ENCODE results near the gene CAP1.
A peak's percentile ranks its signal among the peaks of the same experiment; 100 is the strongest.
"Not testable (repeated sequence)": the region's sequence is repeated elsewhere in the genome, so short reads cannot be mapped to it uniquely, and the experiment has no call there.

The CAP1 gene

GRCh38 chr1:40079774-40080400 is 39.4 kb downstream of the CAP1 start:
- DNase-seq, result no peak
- CTCF ChIA-PET, result interaction anchor here (0.7 to 12.8 kb wide), 3 partner anchors 9 to 431 kb away, joined by 3 to 99 read pairs (median 5); no protein-coding TSS in a partner anchor
- peaks cover 31% of the 10 kb centered on the region for H3K36me3 Mint-ChIP-seq
- H3K27ac Mint-ChIP-seq, result peak overlapping the region; percentile 70
- no peak overlapping the region for H3K4me3 Mint-ChIP-seq
- no peaks in the 10 kb centered on the region for H3K27me3 Mint-ChIP-seq
- H3K4me1 Mint-ChIP-seq, result peaks cover 3% of the 10 kb centered on the region
- H3K9me3 Mint-ChIP-seq, result no peaks in the 10 kb centered on the region

GRCh38 chr1:40081871-40082270 is 41.3 kb downstream of the CAP1 start:
- H3K4me3 Mint-ChIP-seq, result no peak overlapping the region
- no peaks in the 10 kb centered on the region for H3K9me3 Mint-ChIP-seq
- no peaks in the 10 kb centered on the region for H3K27me3 Mint-ChIP-seq
- no peak for DNase-seq
- peaks cover 36% of the 10 kb centered on the region for H3K36me3 Mint-ChIP-seq
- CTCF ChIA-PET, result interaction anchor here (1.9 to 12.8 kb wide), 3 partner anchors 17 to 257 kb away, joined by 5 to 99 read pairs (median 8); no protein-coding TSS in a partner anchor
- H3K4me1 Mint-ChIP-seq, result peaks cover 3% of the 10 kb centered on the region
- H3K27ac Mint-ChIP-seq, result peak overlapping the region; percentile 40

GRCh38 chr1:40084750-40085149 is 44.2 kb downstream of the CAP1 start:
- H3K9me3 Mint-ChIP-seq, H3K27me3 Mint-ChIP-seq, H3K4me3 Mint-ChIP-seq, H3K4me1 Mint-ChIP-seq, H3K27ac Mint-ChIP-seq: not testable (repeated sequence)
- peaks cover 40% of the 10 kb centered on the region for H3K36me3 Mint-ChIP-seq
- peak; percentile 56 for DNase-seq
- CTCF ChIA-PET, result interaction anchor here (0.6 to 12.8 kb wide), 7 partner anchors 9 to 431 kb away, joined by 3 to 99 read pairs (median 3); no protein-coding TSS in a partner anchor

DNA sequence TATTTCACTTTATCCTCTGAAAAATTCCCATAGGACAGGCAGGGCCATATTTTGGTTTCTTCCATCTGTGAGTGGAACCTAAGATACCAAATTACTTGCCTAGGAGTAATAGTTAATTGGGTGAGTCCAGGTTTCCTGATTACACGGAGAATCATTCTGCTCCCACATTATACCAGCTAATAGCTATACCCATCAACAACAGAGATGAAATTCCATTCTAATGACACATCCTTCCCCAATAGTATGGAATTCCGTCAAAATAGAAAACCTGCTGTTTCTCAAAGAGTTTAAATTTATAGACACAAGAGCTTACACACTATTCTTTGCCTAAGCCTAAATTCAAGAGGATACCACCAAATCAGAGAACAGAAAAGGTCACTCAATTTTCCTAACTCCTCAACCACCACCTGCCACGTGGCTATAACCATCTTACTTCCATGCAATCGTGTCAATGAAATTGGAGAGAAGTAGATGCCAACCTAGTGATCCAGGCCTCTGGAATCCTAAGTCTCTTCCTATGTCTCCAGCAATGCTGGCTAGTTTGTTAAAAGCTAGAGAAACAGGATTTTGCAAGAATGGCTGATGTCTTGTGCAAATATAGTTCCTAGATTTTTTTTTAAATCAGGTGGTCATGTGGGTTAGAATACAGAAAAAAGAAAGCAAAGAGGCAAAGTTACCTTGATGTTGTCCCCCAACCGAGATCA is 50.3 kb downstream of the CAP1 start:
- Mint-ChIP-seq H3K4me1 (peaks cover 21% of the 10 kb centered on the region), H3K27me3 (no peaks in the 10 kb centered on the region), H3K36me3 (peaks cover 52% of the 10 kb centered on the region), H3K4me3 (no peak overlapping the region), H3K27ac (no peak overlapping the region), H3K9me3 (no peaks in the 10 kb centered on the region)
- no peak for DNase-seq
- CTCF ChIA-PET, result interaction anchor here (1.1 kb wide), 1 partner anchor 248 kb away, joined by 3 read pairs; no protein-coding TSS in a partner anchor

DNA sequence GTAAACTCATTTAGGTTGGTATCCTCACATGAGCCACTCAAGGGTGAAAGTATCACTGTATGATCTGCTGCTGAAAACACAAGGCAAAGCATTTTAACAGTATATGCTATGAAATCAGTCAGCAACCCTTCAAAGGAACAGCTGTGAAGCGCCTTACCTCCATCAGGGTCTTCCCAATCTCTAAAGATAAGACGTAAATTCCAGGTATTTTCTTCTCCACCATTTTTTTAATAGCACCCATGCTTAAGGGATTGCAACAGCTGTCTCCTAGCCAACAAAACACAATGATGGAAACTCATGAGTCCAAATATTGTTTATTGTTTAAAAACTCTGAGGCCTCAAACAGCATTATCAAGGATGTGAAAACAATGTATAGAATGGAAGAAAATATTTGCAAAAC is 51.7 kb downstream of the CAP1 start:
- Mint-ChIP-seq H3K36me3 (peaks cover 43% of the 10 kb centered on the region), H3K4me3 (no peak overlapping the region), H3K9me3 (no peaks in the 10 kb centered on the region), H3K27me3 (no peaks in the 10 kb centered on the region), H3K27ac (no peak overlapping the region), H3K4me1 (peaks cover 32% of the 10 kb centered on the region)
- CTCF ChIA-PET, result interaction anchor here (0.8 kb wide), 1 partner anchor 52 kb away, joined by 3 read pairs; no protein-coding TSS in a partner anchor
- no peak for DNase-seq

DNA sequence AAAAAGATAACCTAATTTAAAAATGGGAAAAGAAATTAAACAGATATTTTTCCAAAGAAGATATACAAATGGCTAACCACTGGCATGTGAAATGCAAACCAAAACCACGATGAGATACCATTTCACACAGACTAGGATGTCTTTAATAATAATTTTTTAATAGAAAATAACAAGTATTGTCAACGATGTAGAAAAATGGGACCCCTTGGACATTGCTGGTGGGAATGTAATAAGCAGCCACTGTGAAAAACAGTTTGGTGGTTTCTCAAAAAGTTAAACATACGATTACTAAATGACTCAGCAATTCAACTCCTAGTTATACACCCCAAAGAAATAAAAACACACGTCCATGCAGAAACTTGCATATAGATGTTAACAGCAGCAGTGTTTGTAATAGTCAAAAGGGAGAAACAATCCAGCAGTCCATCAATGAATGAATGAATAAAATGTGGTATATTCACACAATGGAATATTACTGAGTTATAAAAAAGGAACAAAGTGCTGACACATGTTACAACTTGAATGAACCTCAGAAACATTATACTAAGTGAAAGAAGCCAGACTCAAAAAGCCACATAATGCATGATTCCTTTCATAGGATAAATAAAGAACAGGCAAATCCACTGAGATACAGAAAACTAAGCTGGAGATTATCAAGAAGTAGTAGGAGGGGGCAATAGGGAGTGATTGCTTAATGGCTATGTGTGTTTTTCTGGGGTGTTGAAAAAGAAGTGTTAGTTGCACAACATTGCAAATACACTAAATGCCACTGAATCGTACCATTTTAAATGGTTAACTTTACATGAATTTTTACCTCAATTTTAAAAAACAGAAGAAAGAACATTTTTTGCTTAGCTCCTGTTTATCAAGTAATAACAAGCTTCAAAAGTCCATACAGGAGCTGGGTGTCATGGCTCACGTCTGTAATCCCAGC is 52.4 kb downstream of the CAP1 start:
- H3K9me3 Mint-ChIP-seq, result no peaks in the 10 kb centered on the region
- H3K4me3 Mint-ChIP-seq, result no peak overlapping the region
- DNase-seq, result no peak
- H3K4me1 Mint-ChIP-seq, result peaks cover 39% of the 10 kb centered on the region
- peaks cover 43% of the 10 kb centered on the region for H3K36me3 Mint-ChIP-seq
- peaks cover 4% of the 10 kb centered on the region for H3K27me3 Mint-ChIP-seq
- H3K27ac Mint-ChIP-seq, result no peak overlapping the region
- CTCF ChIA-PET, result no interaction called here

DNA sequence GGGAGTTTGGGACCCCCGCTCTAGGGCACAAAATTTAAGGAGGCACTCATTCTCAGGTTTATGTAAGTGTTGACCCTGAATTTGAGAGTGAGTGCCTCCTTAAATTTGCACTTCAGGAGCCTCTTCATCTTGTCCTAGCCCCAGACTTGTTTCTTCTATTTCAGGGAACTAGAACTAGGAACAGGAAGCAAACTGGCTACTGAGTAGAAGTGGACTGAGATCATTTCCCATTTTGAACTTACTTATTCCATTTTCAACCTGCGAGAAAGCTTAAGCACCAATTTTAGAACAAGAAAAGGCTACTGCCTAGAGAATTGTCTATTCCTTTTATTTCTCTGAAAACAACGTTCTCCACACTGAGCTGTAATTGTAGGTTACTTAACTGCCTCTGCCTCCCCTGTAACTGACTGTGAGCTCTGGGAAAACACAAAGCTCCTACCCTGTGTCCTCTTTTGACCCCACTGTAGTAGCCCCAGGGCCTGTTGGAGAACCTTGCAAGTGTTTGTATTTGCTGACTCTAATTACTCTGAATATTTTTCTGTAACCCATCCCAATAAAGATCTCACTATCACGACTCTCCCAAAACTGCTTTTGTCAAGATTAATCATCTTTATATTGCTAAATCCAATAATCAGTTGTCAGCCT is 54.1 kb downstream of the CAP1 start:
- Mint-ChIP-seq H3K36me3 (peaks cover 34% of the 10 kb centered on the region), H3K27me3 (peaks cover 8% of the 10 kb centered on the region), H3K27ac (no peak overlapping the region), H3K4me3 (no peak overlapping the region), H3K9me3 (no peaks in the 10 kb centered on the region), H3K4me1 (peaks cover 39% of the 10 kb centered on the region)
- DNase-seq, result no peak
- CTCF ChIA-PET, result interaction anchor here (0.6 kb wide), 1 partner anchor 60 kb away, joined by 3 read pairs; no protein-coding TSS in a partner anchor

GRCh38 chr1:40095806-40096205 is 55.3 kb downstream of the CAP1 start:
- H3K36me3 Mint-ChIP-seq, result peaks cover 25% of the 10 kb centered on the region
- no peaks in the 10 kb centered on the region for H3K9me3 Mint-ChIP-seq
- peaks cover 39% of the 10 kb centered on the region for H3K4me1 Mint-ChIP-seq
- CTCF ChIA-PET, result no interaction called here
- peak overlapping the region; percentile 1 for H3K4me3 Mint-ChIP-seq
- DNase-seq, result no peak
- peak overlapping the region; percentile 16 for H3K27ac Mint-ChIP-seq
- peaks cover 10% of the 10 kb centered on the region for H3K27me3 Mint-ChIP-seq

- H3K9me3 Mint-ChIP-seq, result no peaks in the 10 kb centered on the region
- H3K4me1 Mint-ChIP-seq, result peaks cover 39% of the 10 kb centered on the region
- peak overlapping the region; percentile 89 for H3K4me3 Mint-ChIP-seq
- CTCF ChIA-PET, result no interaction called here
- peaks cover 21% of the 10 kb centered on the region for H3K36me3 Mint-ChIP-seq
- DNase-seq, result no peak
- H3K27me3 Mint-ChIP-seq, result peaks cover 15% of the 10 kb centered on the region
- peak overlapping the region; percentile 89 for H3K27ac Mint-ChIP-seq
Observed at GRCh38 chr1:40096646-40096976, 56.1 kb downstream of the CAP1 start.

- peaks cover 18% of the 10 kb centered on the region for H3K36me3 Mint-ChIP-seq
Observed at GRCh38 chr1:40096977-40097782, 56.7 kb downstream of the CAP1 start, which contains the start of gene PPT1. Gene PPT1, minus strand, starts transcription at chr1:40097252. Its CDS starts 14 bp downstream, at chr1:40097238.

GRCh38 chr1:40102038-40102437 is 61.5 kb downstream of the CAP1 start:
- Mint-ChIP-seq H3K4me1 (peaks cover 7% of the 10 kb centered on the region), H3K27ac (no peak overlapping the region), H3K9me3 (peaks cover 7% of the 10 kb centered on the region), H3K4me3 (no peak overlapping the region), H3K36me3 (peaks cover 2% of the 10 kb centered on the region), H3K27me3 (peaks cover 27% of the 10 kb centered on the region)
- CTCF ChIA-PET, result interaction anchor here (1.0 to 1.1 kb wide), 2 partner anchors 42 to 51 kb away, joined by 3 read pairs; no protein-coding TSS in a partner anchor
- DNase-seq, result no peak

More at GRCh38 chr1:40096977-40097782, 56.7 kb downstream of the CAP1 start, which contains the start of gene PPT1:
- DNase-seq, result peak; percentile 85
- Mint-ChIP-seq H3K27ac (peak within 1 kb of the TSS; percentile 89), H3K4me1 (peaks cover 39% of the 10 kb centered on the region), H3K4me3 (peak within 1 kb of the TSS; percentile 89), H3K27me3 (peaks cover 20% of the 10 kb centered on the region), H3K9me3 (peaks cover 3% of the 10 kb centered on the region)
- CTCF ChIA-PET, result interaction anchor here (0.6 kb wide), 1 partner anchor 135 kb away, joined by 3 read pairs; no protein-coding TSS in a partner anchor

GRCh38 chr1:40102896-40103295 is 62.4 kb downstream of the CAP1 start:
- CTCF ChIA-PET, result interaction anchor here (1.0 kb wide), 1 partner anchor 41 kb away, joined by 3 read pairs; no protein-coding TSS in a partner anchor
- no peak overlapping the region for H3K4me3 Mint-ChIP-seq
- no peak for DNase-seq
- H3K27me3 Mint-ChIP-seq, result peaks cover 23% of the 10 kb centered on the region
- H3K27ac Mint-ChIP-seq, result no peak overlapping the region
- peaks cover under 1% of the 10 kb centered on the region for H3K4me1 Mint-ChIP-seq
- peaks cover 2% of the 10 kb centered on the region for H3K36me3 Mint-ChIP-seq
- peaks cover 7% of the 10 kb centered on the region for H3K9me3 Mint-ChIP-seq

DNA sequence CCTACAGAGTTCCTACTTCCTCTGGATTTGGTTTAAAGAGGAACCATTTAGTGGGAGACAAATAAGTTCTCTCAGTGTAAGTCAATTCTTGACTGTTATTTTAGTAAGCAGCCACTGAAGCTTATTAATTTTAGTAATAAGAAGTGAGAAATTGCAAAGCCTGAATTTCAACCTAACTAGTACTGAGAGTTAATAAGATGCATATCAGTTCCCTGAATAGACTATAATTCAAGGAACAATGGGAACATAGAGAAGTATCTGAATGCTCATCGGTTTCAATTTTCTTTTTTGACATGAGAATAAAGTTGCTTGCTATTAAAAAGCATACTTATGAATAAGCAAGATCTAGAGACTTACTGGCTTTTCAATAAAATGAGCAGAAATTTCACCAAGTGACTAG is 64.5 kb downstream of the CAP1 start:
- H3K27ac Mint-ChIP-seq, result no peak overlapping the region
- CTCF ChIA-PET, result interaction anchor here (0.6 kb wide), 1 partner anchor 12 kb away, joined by 3 read pairs; no protein-coding TSS in a partner anchor
- DNase-seq, result no peak
- no peak overlapping the region for H3K4me3 Mint-ChIP-seq
- peaks cover 36% of the 10 kb centered on the region for H3K27me3 Mint-ChIP-seq
- H3K4me1 Mint-ChIP-seq, result no peaks in the 10 kb centered on the region
- peaks cover 2% of the 10 kb centered on the region for H3K36me3 Mint-ChIP-seq
- H3K9me3 Mint-ChIP-seq, result peaks cover 12% of the 10 kb centered on the region

Measured in activated naive CD4-positive, alpha-beta T cell treated with anti-CD3 and anti-CD28 coated beads, Interleukin-2, amount 10 ng/mL, durations not matched to agents 7 days and 5 days (primary cell).